Measurements from ENCODE around the gene DTNA.

Gene DTNA

DNA sequence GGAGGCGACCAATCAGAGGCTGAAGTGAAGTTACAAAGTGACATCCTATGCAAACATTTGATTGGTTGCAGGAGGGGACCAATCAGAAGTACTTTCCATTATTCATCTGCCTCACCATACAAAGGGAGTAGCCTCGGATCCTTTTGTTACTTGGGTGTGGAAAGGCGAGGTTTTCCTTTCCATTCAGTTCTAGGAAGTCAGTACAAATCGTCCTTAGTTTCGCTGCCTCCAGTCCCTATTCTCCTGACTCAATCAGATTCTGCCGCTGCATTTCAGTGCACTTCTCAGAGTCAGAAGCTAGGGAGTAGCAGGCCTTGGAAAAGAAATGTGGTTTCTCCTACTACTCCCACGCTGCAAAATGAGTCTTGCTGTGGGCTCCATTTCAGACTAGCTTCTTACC lies 149.4 kb downstream of the DTNA start:
- DNase-seq (ENCODE audit: low spot score): no peak

DNA sequence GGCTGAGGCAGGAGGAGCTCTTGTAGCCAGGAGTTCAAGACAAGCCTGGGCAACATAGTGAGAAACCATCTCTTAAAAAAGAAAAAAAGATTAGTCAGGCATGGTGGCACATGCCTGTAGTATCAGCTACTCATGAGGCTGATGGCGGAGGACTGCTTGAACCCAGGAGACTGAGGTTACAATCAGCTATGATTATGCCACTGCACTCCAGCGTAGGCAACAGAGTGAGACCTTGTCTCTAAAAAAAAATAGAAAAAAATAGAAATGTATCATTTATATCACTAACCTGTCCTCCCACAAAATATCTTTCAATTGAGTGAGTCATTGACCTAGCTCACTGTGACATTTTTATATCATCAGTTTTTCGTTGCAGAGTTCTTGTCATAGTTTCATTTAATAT lies 152.5 kb downstream of the DTNA start:
- no peak for DNase-seq (ENCODE audit: low spot score)

DNA sequence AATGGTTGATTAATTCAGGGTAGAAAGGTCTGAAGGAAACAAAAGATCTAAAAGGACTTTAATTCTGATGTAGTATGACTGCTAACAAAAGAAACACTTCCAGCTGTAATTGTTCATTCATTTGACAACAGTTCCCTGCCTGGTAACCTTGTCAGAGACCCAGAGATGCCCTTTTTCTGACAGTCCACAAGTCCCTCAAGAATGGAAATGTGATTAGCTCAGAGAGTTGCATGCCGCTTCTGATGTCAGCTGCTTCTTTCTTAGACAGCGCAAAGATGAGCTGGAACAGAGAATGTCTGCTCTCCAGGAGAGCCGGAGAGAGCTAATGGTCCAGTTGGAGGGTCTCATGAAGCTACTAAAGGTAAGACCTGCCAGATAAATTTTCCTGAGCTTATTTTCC lies 153.6 kb downstream of the DTNA start:
- no peak for DNase-seq (ENCODE audit: low spot score)

GRCh38 chr18:34864836-34865497 lies 154.9 kb downstream of the DTNA start:
- no peak for DNase-seq (ENCODE audit: low spot score)

DNA sequence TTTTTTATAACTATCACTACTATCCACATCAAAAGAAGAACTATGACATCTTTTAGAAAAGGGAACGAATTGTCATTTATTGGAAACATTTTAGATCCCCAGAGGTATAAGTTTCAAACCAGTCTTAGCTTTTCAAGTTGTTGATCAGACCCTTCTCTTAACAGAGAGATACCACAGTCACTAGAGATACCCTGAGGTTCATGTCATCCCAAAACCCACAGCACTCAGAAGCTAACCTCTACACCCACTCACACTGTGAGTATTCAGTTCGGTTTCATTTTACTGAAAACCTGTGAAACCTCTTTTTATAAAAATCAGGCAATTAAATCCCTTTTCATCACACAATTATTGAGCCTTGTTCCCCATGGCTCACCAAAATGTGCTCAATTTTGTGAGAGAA lies 156.2 kb downstream of the DTNA start:
- DNase-seq (ENCODE audit: low spot score): no peak

DNA sequence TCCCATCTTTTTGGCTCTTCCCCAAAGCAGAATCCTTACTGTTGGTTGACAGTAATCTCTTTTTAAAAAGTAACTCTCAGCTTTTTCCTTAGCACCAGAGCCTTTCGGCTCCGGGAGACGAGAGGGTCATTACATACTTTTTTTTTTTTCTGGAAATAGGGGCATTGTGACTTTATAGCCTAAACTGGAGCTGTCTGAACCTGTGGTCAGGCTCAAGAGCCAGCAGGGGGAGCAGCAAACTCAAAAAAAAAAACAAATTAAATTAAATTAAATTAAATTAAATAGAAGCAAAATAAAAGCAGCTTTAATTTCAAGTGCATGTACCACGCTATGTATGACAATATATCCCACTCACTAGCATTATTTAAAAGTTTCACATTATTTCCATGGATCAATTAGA lies 156.6 kb downstream of the DTNA start:
- peak; percentile 47 for DNase-seq (ENCODE audit: low spot score)

GRCh38 chr18:34867520-34867919 lies 157.4 kb downstream of the DTNA start:
- no peak for DNase-seq (ENCODE audit: low spot score)

DNA sequence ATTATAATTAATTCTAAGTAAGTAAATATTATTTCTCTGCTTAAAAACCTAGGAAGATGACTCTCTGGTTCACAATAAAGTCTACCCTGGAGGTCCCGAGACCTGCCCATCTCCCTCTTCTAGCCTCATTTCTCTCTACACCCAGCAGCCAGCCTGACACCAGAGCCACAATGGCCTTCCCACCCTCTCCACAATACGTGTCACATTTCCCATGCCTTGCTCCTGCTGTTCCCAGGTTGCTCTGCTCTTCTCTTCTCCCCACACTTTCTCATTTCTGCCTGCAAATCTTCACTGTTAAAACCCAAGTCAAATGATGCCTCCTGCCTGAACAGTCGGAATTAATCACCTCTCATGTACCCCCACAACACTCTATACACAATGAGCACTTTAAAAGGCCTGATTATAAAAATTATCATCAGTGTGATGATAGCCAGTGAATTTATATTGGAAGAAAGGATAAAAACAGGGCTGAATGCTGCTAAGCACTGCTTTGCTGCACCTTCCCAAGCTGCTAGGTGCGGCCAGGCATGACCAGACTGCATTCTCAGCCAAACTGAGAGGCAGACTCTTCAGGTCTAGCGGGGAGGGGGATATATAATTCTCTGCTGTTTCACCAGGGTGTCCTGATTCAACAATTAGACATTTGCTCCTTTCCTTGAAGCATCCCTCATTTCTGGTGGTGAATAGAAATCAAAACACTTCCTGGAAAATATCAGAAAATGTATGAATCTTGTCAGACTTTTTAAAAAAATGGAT lies 160.6 kb downstream of the DTNA start:
- no peak for DNase-seq (ENCODE audit: low spot score)

GRCh38 chr18:34871435-34871834 lies 161.3 kb downstream of the DTNA start:
- peak; percentile 13 for DNase-seq (ENCODE audit: low spot score)

- DNase-seq (ENCODE audit: low spot score): peak; percentile 8
These were observed 162.0 kb downstream of the DTNA start for GRCh38 chr18:34872066-34872465.

GRCh38 chr18:34873986-34874580 lies 164.0 kb downstream of the DTNA start:
- no peak for DNase-seq (ENCODE audit: low spot score)

GRCh38 chr18:34875150-34875549 lies 165.1 kb downstream of the DTNA start:
- no peak for DNase-seq (ENCODE audit: low spot score)

GRCh38 chr18:34880403-34880802 lies 170.3 kb downstream of the DTNA start:
- DNase-seq (ENCODE audit: low spot score): no peak

GRCh38 chr18:34880882-34881834 lies 171.1 kb downstream of the DTNA start:
- no peak for DNase-seq (ENCODE audit: low spot score)

DNA sequence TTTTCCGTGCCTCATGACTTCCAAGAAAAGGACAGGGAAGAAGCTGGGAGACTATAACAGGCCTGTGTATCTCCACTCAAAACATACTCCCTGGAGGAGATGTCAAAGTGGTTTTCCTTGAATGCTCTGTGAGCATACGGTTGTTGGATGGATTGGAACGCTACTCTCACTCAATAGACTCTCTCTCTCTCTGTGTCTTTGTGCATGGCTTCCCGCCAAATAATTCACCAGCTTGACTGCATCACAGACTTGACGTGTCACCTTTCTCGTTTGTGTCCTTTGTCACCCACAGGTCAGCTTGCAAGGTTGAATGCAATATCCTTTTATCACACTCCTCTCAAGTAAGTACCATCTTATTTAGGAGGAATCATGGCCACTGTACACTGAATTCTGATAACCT lies 174.3 kb downstream of the DTNA start:
- no peak for DNase-seq (ENCODE audit: low spot score)

- no peak for DNase-seq (ENCODE audit: low spot score)
These were observed 176.1 kb downstream of the DTNA start for GRCh38 chr18:34886177-34886576.

GRCh38 chr18:34887881-34888580 lies 177.9 kb downstream of the DTNA start:
- DNase-seq (ENCODE audit: low spot score): no peak

DNA sequence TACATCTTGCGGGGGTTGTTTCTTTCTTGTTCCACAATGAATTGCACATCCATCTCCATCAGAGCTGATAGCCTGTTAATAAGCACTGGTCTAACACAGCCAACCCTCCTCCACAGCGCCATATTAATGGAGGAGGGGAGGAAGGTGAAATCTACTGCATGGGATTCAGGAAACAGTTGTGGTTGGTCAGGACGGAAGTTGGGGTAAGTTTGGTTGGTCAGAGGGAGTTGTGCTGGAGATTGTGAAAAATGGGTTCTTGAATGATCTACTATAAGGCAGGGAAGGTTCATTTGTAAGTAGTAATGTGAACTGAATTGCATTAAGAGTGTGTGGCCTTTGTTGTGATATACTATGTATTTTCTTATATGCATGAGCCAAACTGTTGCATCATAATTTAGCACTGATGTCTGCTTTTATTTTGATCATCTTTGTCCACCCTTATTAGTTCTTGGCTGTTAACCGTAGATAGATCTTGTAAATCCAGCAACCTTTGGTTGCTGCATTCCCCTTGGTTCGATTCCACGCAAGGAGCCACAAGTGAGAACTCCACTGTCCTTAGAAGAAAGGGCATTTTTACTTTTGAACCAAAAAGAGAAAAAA lies 180.5 kb downstream of the DTNA start:
- DNase-seq (ENCODE audit: low spot score): no peak

DNA sequence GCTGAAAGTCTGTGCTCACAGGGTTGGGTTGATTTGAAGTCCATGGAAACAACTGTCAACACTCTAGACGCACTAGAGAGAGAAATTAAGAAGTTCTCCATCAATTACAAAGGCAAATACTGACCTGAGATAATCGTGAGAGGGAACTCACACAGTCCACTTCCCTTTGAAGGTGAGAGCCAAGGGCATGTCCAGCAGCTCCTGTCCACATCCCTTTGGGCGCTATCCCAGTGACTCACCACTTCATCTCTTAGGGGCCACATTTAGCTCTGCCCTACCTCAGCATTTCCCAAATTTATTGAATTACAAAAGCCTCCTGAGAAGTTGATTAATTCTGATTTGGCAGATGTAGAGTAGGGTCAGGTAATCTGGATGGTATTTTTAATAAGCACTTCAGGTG lies 182.3 kb downstream of the DTNA start:
- DNase-seq (ENCODE audit: low spot score): no peak

- DNase-seq (ENCODE audit: low spot score): no peak
These were observed 183.1 kb downstream of the DTNA start for GRCh38 chr18:34893239-34893638.

- DNase-seq (ENCODE audit: low spot score): peak; percentile 9
These were observed 191.2 kb downstream of the DTNA start for GRCh38 chr18:34901299-34901698.

All from AG20443 (cell line).